Suppressor macrophage (primary cell): ENCODE measurements around the gene LTN1.

Experiments used
- DNase-seq, 4 experiments: peaks; one replicate each; pipeline ENCODE4 v3.0.0-alpha.2; 2020 to 2022

LTN1 gene

DNA sequence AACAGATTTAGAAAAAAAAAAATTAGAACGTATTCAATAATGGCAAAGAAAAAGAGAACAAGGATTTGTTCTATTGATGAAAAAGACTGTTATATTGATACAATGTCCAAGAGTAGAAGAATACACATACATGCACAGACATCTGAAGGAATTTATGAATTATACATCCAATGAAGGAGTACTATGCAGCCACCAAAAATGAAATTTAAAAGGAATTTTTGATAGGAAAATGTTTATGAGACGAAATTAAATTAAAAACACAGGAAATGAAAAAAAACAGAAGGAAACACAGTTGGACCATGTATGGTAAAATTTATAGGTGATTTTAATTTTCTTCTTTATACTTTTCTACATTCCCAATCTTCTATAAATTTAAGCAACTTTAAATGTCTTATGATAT is 110.3 kb downstream of the LTN1 start:
- no peak for DNase-seq
